GM21447 (cell line): ENCODE measurements around the gene DAB1.

Source experiments
- ATAC-seq: cut with Tn5 transposase; IDR thresholded peaks from one replicate; pipeline ENCODE4 v1.9.1; 2021; ENCODE audit not compliant: unreplicated experiment

The DAB1 gene

GRCh38 chr1:57418971-57419370 is 4.9 kb downstream of the DAB1 start:
- ATAC-seq, result no peak

- ATAC-seq, result no peak
Measured at GRCh38 chr1:57411262-57411661, 12.6 kb downstream of the DAB1 start.

GRCh38 chr1:57410508-57410907 is 13.4 kb downstream of the DAB1 start:
- no peak for ATAC-seq

GRCh38 chr1:57407928-57408327 is 15.9 kb downstream of the DAB1 start:
- ATAC-seq, result no peak

GRCh38 chr1:57406428-57406970 is 17.4 kb downstream of the DAB1 start:
- no peak for ATAC-seq

GRCh38 chr1:57404884-57405283 is 19.0 kb downstream of the DAB1 start:
- ATAC-seq, result no peak

- ATAC-seq, result no peak
Measured at GRCh38 chr1:57403201-57403600, 20.7 kb downstream of the DAB1 start.

- no peak for ATAC-seq
Measured at GRCh38 chr1:57401671-57402070, 22.2 kb downstream of the DAB1 start.

GRCh38 chr1:57400048-57400447 is 23.8 kb downstream of the DAB1 start:
- ATAC-seq, result no peak

- ATAC-seq, result no peak
Measured at GRCh38 chr1:57393058-57393584, 30.7 kb downstream of the DAB1 start.

GRCh38 chr1:57385336-57385735 is 38.5 kb downstream of the DAB1 start:
- no peak for ATAC-seq

- ATAC-seq, result no peak
Measured at GRCh38 chr1:57384901-57385300, 39.0 kb downstream of the DAB1 start.

GRCh38 chr1:57384284-57384683 is 39.6 kb downstream of the DAB1 start:
- ATAC-seq, result no peak

GRCh38 chr1:57381871-57382270 is 42.0 kb downstream of the DAB1 start:
- no peak for ATAC-seq

GRCh38 chr1:57381426-57381825 is 42.4 kb downstream of the DAB1 start:
- ATAC-seq, result no peak

GRCh38 chr1:57380923-57381322 is 42.9 kb downstream of the DAB1 start:
- ATAC-seq, result no peak

- no peak for ATAC-seq
Measured at GRCh38 chr1:57378534-57378933, 45.3 kb downstream of the DAB1 start.

- no peak for ATAC-seq
Measured at GRCh38 chr1:57377339-57378139, 46.3 kb downstream of the DAB1 start.

GRCh38 chr1:57376041-57376440 is 47.8 kb downstream of the DAB1 start:
- ATAC-seq, result no peak

GRCh38 chr1:57369889-57370288 is 54.0 kb downstream of the DAB1 start:
- ATAC-seq, result no peak

GRCh38 chr1:57367945-57368344 is 55.9 kb downstream of the DAB1 start:
- ATAC-seq, result no peak

- no peak for ATAC-seq
Measured at GRCh38 chr1:57363643-57364042, 60.2 kb downstream of the DAB1 start.

- ATAC-seq, result no peak
Measured at GRCh38 chr1:57363165-57363564, 60.7 kb downstream of the DAB1 start.
